HG02642 (cell line): ENCODE data around the gene ZFP82.

Source experiments
- ATAC-seq: cut with Tn5 transposase; IDR thresholded peaks from one replicate; pipeline ENCODE4 v1.9.1; 2021; ENCODE audit warnings: mild to moderate bottlenecking; ENCODE audit not compliant: unreplicated experiment, poor library complexity

ZFP82 gene

DNA sequence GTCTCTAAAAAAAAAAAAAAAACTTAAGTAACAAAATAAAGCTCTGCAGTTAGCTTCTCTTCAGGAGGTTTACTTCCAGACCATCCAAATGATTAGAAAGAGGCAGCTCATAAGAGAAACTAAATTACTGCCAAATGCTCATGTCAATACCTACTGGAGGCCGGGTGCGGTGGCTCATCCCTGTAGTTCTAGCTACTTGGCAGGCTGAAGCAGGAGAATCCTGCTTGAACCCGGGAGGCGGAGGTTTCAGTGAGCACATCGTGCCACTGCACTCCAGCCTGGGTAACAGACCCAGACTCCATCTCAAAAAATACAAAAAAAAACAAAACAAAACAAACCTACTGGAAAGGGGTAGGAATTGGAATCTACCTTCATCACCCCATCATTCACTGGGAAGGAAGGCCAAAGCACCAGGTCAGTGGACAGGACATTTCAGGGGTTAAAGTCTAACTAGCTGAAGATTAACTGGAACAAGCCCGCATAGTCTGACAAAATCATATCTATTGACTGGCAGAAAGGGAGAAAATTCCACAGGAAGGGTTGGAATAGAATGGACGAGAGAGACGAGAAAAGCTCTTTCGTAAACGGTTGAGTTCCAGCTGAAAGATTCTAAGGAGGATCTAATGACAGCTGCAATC lies 40.8 kb downstream of the ZFP82 start:
- no peak for ATAC-seq

DNA sequence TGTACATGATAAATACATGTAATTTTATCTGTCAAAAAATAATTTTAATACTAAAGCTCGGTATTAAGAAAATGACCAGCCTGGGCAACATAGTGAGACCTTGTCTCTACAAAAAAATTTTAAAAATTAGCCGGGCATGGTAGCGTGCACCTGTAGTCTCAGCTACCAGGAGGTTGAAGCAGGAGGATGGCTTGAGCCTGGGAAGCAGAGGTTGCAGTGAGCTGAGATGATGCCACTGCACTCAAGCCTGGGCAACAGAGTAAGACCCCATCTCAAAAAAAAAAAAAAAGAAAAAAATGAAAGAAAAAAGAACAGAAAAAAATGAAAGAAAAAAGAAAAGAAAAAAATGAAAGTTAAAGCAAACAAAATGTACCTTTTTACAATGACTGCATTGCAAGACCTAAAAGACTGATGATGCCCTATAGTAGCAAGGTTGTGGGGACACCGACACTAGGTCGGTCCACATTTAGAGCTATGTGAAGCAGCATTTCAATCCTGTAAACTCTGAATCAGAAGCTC lies 44.7 kb downstream of the ZFP82 start:
- no peak for ATAC-seq

DNA sequence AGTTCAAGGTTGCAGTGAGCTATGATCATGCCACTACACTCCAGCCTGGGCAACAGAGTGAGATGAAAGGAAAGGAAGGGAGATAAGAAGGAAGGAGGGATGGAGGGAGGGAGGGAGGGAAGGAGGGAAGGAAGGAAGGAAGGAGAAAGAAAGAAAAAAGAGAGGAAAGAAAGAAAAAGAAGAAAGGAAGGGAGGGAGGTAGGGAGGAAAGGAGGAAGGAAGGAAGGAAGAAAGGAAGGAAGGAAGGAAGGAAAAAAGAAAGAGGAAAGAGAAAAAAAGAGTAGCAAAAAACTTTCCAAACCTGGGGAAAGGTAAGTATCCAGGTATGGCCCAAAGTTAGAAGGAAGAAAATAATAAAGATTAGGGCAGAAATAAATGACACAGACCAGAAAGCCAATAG lies 46.6 kb downstream of the ZFP82 start:
- no peak for ATAC-seq

DNA sequence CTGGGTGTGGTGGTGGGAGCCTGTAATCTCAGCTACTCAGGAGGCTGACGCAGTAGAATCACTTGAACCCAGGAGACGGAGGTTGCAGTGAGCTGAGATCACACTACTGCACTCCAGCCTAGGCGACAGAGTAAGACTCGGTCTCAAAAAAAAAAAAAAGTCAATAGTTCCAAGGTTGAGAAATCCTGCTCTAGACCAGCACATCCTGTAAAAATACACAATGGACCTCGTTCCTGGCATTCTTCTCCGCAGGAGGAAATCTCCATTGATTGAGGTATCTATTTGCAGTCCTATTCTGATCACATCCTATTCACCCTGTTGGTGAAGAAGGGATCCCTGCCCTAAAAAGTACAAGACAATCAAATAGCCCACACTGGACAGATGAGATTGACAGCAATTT lies 54.6 kb downstream of the ZFP82 start:
- ATAC-seq = no peak
